HFF-Myc (cell line): ENCODE measurements around the gene CDC6.

Experiments
- DNase-seq: peaks from one replicate; pipeline ENCODE4 v3.0.0-alpha.2; 2011; ENCODE audit warnings: low read depth; ENCODE audit errors: extremely low read depth
- H3K4me3 ChIP-seq: replicated peaks from 2 replicates; pipeline ENCODE4 v1.5.1; 2011; ENCODE audit warnings: low read depth, mild to moderate bottlenecking, control low read depth, low read length
- TF ChIP-seq, protein P1 (sequence below): IDR thresholded peaks from 2 replicates; pipeline ENCODE4 v1.5.1; 2012; ENCODE audit warnings: mild to moderate bottlenecking, low read depth, low read length, control low read depth; ENCODE audit errors: missing control alignments

Gene CDC6

GRCh38 chr17:40309949-40310510, 22.4 kb downstream of the CDC6 start:
- DNase-seq = no peak
- H3K4me3 ChIP-seq = no peak overlapping the region
- TF ChIP-seq, protein P1, sequence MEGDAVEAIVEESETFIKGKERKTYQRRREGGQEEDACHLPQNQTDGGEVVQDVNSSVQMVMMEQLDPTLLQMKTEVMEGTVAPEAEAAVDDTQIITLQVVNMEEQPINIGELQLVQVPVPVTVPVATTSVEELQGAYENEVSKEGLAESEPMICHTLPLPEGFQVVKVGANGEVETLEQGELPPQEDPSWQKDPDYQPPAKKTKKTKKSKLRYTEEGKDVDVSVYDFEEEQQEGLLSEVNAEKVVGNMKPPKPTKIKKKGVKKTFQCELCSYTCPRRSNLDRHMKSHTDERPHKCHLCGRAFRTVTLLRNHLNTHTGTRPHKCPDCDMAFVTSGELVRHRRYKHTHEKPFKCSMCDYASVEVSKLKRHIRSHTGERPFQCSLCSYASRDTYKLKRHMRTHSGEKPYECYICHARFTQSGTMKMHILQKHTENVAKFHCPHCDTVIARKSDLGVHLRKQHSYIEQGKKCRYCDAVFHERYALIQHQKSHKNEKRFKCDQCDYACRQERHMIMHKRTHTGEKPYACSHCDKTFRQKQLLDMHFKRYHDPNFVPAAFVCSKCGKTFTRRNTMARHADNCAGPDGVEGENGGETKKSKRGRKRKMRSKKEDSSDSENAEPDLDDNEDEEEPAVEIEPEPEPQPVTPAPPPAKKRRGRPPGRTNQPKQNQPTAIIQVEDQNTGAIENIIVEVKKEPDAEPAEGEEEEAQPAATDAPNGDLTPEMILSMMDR = no peak

DNA sequence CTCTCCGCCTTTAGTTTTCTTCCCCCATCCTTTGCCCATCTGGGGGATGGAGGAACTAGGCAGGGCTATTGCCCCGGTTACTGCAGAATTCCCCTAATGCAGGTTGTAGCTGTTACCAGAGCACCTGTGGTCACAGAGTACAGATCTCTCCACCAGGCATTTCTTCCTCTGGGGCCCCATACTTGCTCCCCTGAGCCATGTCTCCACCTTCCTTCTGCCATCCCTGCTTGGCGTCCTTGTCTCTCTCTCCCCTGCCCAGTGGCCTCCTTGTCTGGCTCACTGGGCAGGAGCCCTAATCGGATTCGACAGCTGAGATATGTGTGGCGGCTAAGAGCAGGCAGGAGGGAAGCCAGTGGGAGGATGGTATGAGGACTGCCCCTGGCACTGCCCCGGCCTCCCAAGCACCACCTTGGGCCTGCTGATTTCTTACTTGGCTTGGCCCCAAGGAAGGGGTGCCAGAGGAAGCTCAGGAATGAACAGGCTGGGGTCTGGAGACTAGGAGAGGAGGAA, 23.3 kb downstream of the CDC6 start:
- TF ChIP-seq, protein P1 = no peak
- H3K4me3 ChIP-seq = no peak overlapping the region
- no peak for DNase-seq

DNA sequence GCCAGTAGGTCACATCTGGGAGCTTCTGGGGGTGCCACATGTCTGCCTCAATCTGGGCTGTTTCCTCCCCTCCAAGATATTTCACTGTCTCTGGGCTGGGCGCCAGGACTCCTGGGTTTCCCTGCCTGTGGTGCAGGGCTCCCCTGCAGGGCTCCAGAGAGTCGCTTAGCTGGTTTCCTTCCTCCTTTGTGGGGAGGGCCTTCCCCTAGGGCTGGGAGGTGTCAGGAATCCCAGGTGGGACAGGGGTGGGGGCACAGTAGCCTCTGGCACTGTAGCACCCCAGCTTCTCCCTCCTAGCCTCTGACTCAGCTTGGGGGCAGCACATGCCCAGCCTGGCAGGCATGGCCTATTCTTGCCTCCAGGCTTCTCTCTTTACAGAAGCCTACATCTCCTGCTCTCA, 23.9 kb downstream of the CDC6 start:
- DNase-seq = no peak
- no peak overlapping the region for H3K4me3 ChIP-seq
- TF ChIP-seq, protein P1 = no peak

DNA sequence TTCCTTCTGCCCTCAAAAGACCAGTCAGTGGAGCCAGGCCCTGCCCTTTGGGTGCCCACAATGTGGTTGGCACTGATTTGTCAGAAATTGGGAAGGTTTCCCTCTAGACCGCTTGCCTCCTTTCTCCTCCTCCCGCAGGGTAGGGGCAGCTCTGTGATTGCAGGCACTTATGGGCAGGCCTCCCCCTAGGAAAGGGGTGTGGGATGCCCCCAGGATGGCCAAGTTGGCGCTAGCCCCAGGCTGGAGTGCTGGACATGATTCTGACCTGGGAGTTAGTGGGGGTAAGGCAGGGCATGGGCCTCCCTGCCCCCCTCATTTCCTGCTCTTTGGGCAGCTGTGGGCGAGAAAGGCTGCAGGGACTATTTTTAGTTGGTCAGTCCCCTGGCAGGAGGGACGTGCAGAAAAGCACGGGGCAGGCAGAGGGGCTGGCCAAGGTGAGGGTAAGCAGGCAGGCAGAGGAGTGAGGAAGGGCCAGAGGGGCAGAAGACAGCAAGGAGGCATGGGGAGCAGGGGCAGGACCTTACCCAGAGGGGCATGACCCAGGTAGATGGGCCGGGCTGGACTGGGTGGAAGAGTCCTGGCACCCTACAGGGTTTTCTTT, 24.6 kb downstream of the CDC6 start:
- TF ChIP-seq, protein P1 = no peak
- H3K4me3 ChIP-seq = no peak overlapping the region
- no peak for DNase-seq

- TF ChIP-seq, protein P1 = no peak
- H3K4me3 ChIP-seq = no peak overlapping the region
- no peak for DNase-seq
Measured at GRCh38 chr17:40312893-40313667, 25.4 kb downstream of the CDC6 start.

GRCh38 chr17:40313668-40314583, 26.2 kb downstream of the CDC6 start:
- TF ChIP-seq, protein P1 = no peak
- DNase-seq = no peak
- H3K4me3 ChIP-seq = no peak overlapping the region
